Tibial nerve (tissue), 4 donors: ENCODE measurements around the gene SS18. TPM values are rescaled to one million over a fixed set of nuclear protein-coding genes. Genes with fewer than 3 reads are reported as not detected.

Source experiments
- DNase-seq, 2 donors: peaks; one replicate each; pipeline ENCODE4 v3.0.0-alpha.2; 2019; ENCODE audit warnings: low spot score in 2 of 2
- H3K27ac ChIP-seq, 4 donors: fragments of 200-600 bp; sonication (generic) in 3 of 4; one replicate each; pipeline ENCODE4 v1.5.1; 2017 to 2019; ENCODE audit warnings: mild to moderate bottlenecking in 1 of 4
- H3K27me3 ChIP-seq, 2 donors: fragments of 200-600 bp; sonication (generic) in 1 of 2; one replicate each; pipeline versions ENCODE4 v1.5.1 to v1.6.0; 2017 to 2019
- H3K36me3 ChIP-seq, 3 donors: fragments of 200-600 bp; sonication (generic); one replicate each; pipeline ENCODE4 v1.5.1; 2018 to 2019
- H3K4me1 ChIP-seq, 4 donors: fragments of 200-600 bp; sonication (generic) in 3 of 4; one replicate each; pipeline ENCODE4 v1.5.1; 2017 to 2019
- H3K4me3 ChIP-seq, 4 donors: fragments of 200-600 bp; sonication (generic) in 3 of 4; one replicate each; pipeline ENCODE4 v1.5.1; 2017 to 2019; ENCODE audit warnings: mild to moderate bottlenecking in 1 of 4, moderate library complexity in 1 of 4
- H3K9me3 ChIP-seq, 4 donors: fragments of 200-600 bp; sonication (generic) in 3 of 4; one replicate each; pipeline ENCODE4 v1.5.1; 2017 to 2019
- EP300 ChIP-seq, 2 donors: sonication (generic); formaldehyde crosslinking; IDR thresholded peaks; one replicate each; pipeline ENCODE4 v1.6.1; 2017; ENCODE audit warnings: antibody characterized with exemption in 2 of 2, mild to moderate bottlenecking in 1 of 2
- POLR2A ChIP-seq, 2 donors: fragments of 450-650 bp; IDR thresholded peaks; one replicate each; pipeline ENCODE4 v1.6.1; 2017; ENCODE audit warnings: antibody characterized with exemption in 2 of 2, mild to moderate bottlenecking in 2 of 2, moderate library complexity in 2 of 2
- WGBS, 2 donors: methylation state at CpG; one replicate each; pipeline ENCODE4 v1.1.5; 2018; 5-methylcytosine and 5-hydroxymethylcytosine counted together
- total RNA-seq, 4 donors: library from RNA; depleted of rRNA; stranded (reverse); fragments of >200 nt; gene quantifications; one replicate each; pipeline ENCODE4 v1.1.0, GENCODE V29; 2016
- TF ChIP-seq, protein P1 (sequence below), 5 experiments: fragments of 200-600 bp in 3 of 5; fragments of 450-650 bp in 2 of 5; sonication (generic) in 3 of 5; IDR thresholded peaks; one replicate each; pipeline ENCODE4 v1.5.1; 2016 to 2019; ENCODE audit warnings: antibody characterized with exemption in 5 of 5, mild to moderate bottlenecking in 3 of 5, moderate library complexity in 2 of 5

SS18 gene
- total RNA-seq, 4 donors from 2014 or later: 104 to 189 (median 125) TPM

DNA sequence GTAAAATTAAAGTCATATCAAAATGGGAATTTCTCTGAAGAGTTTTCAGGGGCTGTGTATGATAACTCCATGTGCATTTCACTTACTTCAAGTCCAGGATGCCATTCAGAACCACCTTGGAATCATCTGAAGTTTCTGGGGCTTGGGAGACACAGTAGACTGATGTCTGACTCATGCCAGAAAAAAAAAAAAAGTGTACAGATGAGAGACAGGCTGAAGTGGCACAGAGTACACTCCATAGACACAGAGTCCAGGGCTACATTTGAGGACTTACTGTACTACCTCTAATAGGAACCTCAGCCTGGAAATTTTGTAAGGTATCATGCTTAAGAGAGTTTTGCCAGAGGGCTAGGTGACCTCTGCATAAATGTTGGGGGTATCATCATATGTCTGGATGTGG lies 92.0 kb downstream of the SS18 start:
- Histone ChIP-seq H3K4me1 (no peaks in the 10 kb centered on the region), H3K4me3 (no peak overlapping the region), H3K27me3 (no peaks in the 10 kb centered on the region), H3K36me3 (no peaks in the 10 kb centered on the region), H3K27ac (no peak overlapping the region), H3K9me3 (no peaks in the 10 kb centered on the region)
- DNase-seq: no peak
- no peak for TF ChIP-seq POLR2A (IDR thresholded peaks at IDR 0.05)
- TF ChIP-seq, protein P1, sequence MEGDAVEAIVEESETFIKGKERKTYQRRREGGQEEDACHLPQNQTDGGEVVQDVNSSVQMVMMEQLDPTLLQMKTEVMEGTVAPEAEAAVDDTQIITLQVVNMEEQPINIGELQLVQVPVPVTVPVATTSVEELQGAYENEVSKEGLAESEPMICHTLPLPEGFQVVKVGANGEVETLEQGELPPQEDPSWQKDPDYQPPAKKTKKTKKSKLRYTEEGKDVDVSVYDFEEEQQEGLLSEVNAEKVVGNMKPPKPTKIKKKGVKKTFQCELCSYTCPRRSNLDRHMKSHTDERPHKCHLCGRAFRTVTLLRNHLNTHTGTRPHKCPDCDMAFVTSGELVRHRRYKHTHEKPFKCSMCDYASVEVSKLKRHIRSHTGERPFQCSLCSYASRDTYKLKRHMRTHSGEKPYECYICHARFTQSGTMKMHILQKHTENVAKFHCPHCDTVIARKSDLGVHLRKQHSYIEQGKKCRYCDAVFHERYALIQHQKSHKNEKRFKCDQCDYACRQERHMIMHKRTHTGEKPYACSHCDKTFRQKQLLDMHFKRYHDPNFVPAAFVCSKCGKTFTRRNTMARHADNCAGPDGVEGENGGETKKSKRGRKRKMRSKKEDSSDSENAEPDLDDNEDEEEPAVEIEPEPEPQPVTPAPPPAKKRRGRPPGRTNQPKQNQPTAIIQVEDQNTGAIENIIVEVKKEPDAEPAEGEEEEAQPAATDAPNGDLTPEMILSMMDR (IDR thresholded peaks at IDR 0.05): no peak
- no peak for TF ChIP-seq EP300 (IDR thresholded peaks at IDR 0.05)

DNA sequence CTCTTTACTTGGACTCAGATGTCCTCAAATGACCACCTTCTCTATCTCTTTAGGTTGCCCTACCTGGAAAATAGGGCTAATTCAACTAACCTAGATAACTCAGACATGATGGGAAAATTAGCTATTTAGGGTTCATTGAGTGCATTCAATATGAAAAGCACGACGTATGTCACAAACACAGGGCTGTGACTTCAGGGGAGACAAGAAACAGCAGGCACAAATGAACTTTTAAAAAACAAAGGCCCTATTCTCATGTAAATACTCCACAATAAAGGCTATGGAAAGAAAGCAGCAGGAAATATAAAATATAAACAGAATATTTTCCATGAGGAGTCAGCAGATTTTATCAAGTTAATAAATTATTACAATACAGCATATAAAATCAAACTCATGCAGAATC lies 97.8 kb downstream of the SS18 start:
- TF ChIP-seq, protein P1 (IDR thresholded peaks at IDR 0.05): no peak
- TF ChIP-seq POLR2A (IDR thresholded peaks at IDR 0.05): no peak
- no peak for TF ChIP-seq EP300 (IDR thresholded peaks at IDR 0.05)
- no peaks in the 10 kb centered on the region for H3K36me3 ChIP-seq
- H3K4me1 ChIP-seq: no peaks in the 10 kb centered on the region
- no peaks in the 10 kb centered on the region for H3K27me3 ChIP-seq
- WGBS, 2 donors: 55 to 60% methylated on average over 2 of the region's 2 CpGs
- H3K4me3 ChIP-seq: no peak overlapping the region
- H3K27ac ChIP-seq: no peak overlapping the region
- no peaks in the 10 kb centered on the region for H3K9me3 ChIP-seq
- no peak for DNase-seq

DNA sequence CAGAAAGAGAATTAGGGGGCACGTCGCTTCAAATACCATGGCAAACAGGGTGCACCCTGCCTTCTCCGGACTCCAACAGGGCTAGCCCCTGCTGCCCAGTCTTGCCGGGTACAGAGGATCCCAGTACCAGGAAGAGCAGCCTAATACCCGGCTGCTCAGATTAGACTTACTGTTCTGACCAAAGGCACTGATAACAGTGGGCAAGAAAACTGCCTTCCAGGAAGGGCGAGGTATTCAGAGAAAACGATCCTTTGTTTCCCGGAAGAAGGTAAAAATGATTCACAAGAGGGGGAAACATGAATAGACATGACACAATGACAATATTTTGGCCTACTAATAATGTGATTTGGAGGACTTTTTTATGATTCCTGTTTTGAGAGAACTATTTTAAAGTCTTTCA lies 99.9 kb downstream of the SS18 start:
- Histone ChIP-seq H3K4me1 (no peaks in the 10 kb centered on the region), H3K27me3 (no peaks in the 10 kb centered on the region), H3K36me3 (no peaks in the 10 kb centered on the region), H3K9me3 (no peaks in the 10 kb centered on the region), H3K27ac (no peak overlapping the region), H3K4me3 (no peak overlapping the region)
- WGBS, 2 donors: 87 to 91% methylated on average over 8 of the region's 8 CpGs
- TF ChIP-seq EP300 (IDR thresholded peaks at IDR 0.05): no peak
- no peak for TF ChIP-seq POLR2A (IDR thresholded peaks at IDR 0.05)
- TF ChIP-seq, protein P1 (IDR thresholded peaks at IDR 0.05): no peak
- DNase-seq: no peak

DNA sequence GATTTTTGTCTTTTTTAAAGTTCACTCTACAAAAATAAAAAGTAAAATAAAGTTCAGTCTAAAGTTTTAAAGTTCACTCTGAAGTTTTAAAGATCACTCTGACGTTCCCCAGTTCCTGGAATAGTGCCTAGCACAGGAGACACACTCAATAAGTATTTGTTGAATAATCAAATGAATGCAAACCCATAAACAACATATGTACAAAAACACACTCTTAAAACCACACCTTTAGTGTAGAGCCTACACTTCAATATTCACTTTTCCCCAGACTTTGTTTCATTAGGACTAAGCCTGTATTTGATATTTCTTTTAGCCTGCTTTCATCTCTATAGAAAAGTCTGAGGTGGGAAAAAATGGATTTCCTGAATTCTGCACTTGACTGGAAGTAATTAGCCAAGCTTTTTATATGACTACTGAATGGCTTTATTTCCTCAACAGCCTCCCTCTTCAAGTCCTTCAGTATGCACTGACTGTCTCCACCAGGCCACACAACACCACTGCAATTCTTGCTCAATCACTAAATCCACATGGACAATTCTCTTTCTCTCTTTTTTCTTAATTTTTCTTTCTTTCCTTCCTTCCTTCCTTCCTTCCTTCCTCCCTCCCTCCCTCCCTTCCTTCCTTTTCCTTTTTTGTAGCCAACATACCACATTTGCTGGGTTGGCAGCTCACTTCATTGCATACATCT lies 104.6 kb downstream of the SS18 start:
- no peaks in the 10 kb centered on the region for H3K9me3 ChIP-seq
- no peaks in the 10 kb centered on the region for H3K4me1 ChIP-seq
- no peak overlapping the region for H3K27ac ChIP-seq
- H3K4me3 ChIP-seq: no peak overlapping the region
- TF ChIP-seq EP300 (IDR thresholded peaks at IDR 0.05) (no peak), POLR2A (IDR thresholded peaks at IDR 0.05) (no peak)
- TF ChIP-seq, protein P1 (IDR thresholded peaks at IDR 0.05): no peak
- no peak for DNase-seq
- no peaks in the 10 kb centered on the region for H3K27me3 ChIP-seq
- no peaks in the 10 kb centered on the region for H3K36me3 ChIP-seq
- 12 to 38% methylated on average over 1 of the region's 1 CpG for WGBS, 2 donors

DNA sequence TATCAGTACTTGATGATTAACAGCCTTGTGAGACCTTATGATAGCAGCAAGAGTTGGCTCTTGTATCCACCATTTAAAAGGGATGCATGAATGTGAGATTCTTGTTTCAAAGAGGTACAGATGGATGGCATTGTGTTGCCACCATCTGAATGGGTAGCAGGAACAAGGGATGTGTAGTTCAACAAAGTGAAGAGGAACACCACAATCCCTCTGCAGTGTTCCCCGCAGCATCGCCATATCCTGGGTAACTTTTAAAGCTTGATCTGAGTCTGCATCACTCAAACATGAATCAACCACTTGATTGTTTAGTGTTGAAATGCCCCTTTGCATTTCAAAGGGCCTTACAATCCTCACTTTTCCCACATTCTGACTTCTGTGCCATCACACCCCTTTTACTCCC lies 106.7 kb downstream of the SS18 start:
- Histone ChIP-seq H3K36me3 (no peaks in the 10 kb centered on the region), H3K4me3 (no peak overlapping the region), H3K9me3 (no peaks in the 10 kb centered on the region), H3K27ac (no peak overlapping the region), H3K4me1 (peaks cover 0 to 7% (median 0%) of the 10 kb centered on the region in 4 donors), H3K27me3 (no peaks in the 10 kb centered on the region)
- DNase-seq: no peak
- WGBS, 2 donors: 89 to 92% methylated on average over 2 of the region's 2 CpGs
- no peak for TF ChIP-seq POLR2A (IDR thresholded peaks at IDR 0.05)
- TF ChIP-seq, protein P1 (IDR thresholded peaks at IDR 0.05): no peak
